IPS-15b (cell line): ENCODE data around the gene MAGEB17.
"Not testable (repeated sequence)": the region's sequence is repeated elsewhere in the genome, so short reads cannot be mapped to it uniquely, and the experiment has no call there.

Experiments
- H3K27me3 ChIP-seq: one replicate; pipeline ENCODE4 v1.6.1; 2013; ENCODE audit warnings: low read length; ENCODE audit not compliant: control insufficient read depth, insufficient read depth
- H3K36me3 ChIP-seq: one replicate; pipeline ENCODE4 v1.6.1; 2013; ENCODE audit warnings: low read length; ENCODE audit not compliant: control insufficient read depth, insufficient read depth
- H3K4me1 ChIP-seq: one replicate; pipeline ENCODE4 v1.6.1; 2013; ENCODE audit warnings: mild to moderate bottlenecking, low read length; ENCODE audit not compliant: control insufficient read depth, insufficient read depth
- H3K4me3 ChIP-seq: one replicate; pipeline ENCODE4 v1.5.1; 2013; ENCODE audit warnings: low read depth, low read length
- H3K9ac ChIP-seq: one replicate; pipeline ENCODE4 v1.6.1; 2013; ENCODE audit warnings: low read depth, mild to moderate bottlenecking, low read length
- H3K9me3 ChIP-seq: one replicate; pipeline ENCODE4 v1.6.1; 2013; ENCODE audit warnings: mild to moderate bottlenecking, low read length; ENCODE audit not compliant: control insufficient read depth, insufficient read depth

The MAGEB17 gene

DNA sequence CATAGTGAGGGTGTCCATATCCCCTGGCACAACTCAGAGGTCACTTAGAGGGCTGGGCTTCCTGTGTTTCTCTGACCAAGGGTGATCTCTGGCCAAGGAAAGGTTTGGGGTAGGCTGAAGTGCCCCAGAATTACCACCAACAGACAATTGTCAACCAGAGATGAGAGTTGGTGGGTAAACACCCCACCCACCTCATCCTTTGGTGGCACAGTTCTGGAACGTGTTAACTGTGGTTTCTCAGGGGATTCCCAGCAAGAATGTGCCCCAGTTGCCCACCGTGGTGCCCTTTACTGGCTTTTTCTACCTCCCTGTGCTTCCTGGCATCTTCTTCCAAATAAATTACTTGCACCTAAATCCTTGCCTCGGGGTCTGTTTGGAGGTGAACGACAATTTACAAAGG, 26.8 kb upstream of the MAGEB17 start:
- no peaks in the 10 kb centered on the region for H3K27me3 ChIP-seq
- H3K9me3 ChIP-seq, result no peaks in the 10 kb centered on the region
- no peak overlapping the region for H3K9ac ChIP-seq
- H3K4me1 ChIP-seq, result no peaks in the 10 kb centered on the region
- H3K36me3 ChIP-seq, result no peaks in the 10 kb centered on the region
- H3K4me3 ChIP-seq, result no peak overlapping the region

GRCh38 chrX:16140983-16141382, 26.3 kb upstream of the MAGEB17 start:
- Histone ChIP-seq H3K4me3 (no peak overlapping the region), H3K9me3 (no peaks in the 10 kb centered on the region), H3K9ac (no peak overlapping the region), H3K36me3 (no peaks in the 10 kb centered on the region), H3K4me1 (no peaks in the 10 kb centered on the region), H3K27me3 (no peaks in the 10 kb centered on the region)

DNA sequence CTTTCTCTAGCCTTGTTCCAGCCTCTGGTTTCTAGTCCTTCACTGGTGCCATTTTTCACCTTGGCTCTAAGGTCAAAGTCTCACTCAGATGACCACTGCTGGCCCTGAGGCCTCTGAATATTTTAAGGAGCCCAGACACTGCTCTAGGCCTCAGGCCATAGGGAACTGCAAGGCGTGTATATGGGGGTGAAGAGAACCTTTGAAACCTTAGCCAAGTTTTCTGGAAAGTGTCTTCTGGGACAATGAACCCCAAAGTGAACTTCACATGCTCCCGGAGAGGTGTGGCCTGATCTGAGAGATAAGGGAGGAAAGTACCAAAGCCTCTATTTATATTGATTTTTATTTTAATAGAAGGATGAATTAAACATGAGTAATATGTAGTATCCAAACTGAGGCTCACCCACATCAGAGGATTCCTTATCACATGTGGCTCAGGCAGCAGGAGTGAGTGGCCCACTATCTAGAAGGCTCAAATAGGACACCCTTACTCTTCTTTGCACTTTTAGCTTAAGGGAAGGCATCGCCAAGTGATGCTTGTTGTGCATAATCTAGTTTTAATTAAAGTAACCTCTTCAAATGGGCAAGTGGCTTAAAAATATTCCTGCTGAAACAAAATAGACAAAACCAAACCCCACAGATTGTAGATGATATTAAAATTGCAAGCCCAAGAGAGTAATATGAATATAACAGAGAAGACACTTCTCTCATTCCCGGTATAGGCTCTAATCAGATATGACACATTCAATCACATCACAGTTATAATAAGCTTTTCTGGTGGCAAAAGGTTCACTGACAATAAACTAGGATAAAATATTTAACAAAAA, 25.6 kb upstream of the MAGEB17 start:
- Histone ChIP-seq H3K27me3 (no peaks in the 10 kb centered on the region), H3K9ac (no peak overlapping the region), H3K4me3 (no peak overlapping the region), H3K4me1 (no peaks in the 10 kb centered on the region), H3K9me3 (no peaks in the 10 kb centered on the region), H3K36me3 (no peaks in the 10 kb centered on the region)

DNA sequence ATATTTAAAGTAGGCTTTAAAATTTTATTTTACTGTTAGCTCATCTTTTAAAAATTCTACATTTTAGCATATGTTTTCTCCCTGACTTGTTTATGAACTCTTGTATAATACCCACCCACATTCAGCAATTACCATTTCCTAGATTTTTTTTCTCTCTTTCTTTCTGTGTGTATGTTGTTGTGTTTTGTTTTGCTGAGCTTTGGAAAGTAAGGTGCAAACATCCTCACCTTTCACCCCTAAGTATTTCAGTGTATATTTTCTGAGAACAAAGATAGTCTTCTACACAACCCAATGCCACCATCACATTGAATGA, 25.1 kb upstream of the MAGEB17 start:
- no peaks in the 10 kb centered on the region for H3K27me3 ChIP-seq
- no peaks in the 10 kb centered on the region for H3K9me3 ChIP-seq
- H3K4me3 ChIP-seq, result no peak overlapping the region
- no peak overlapping the region for H3K9ac ChIP-seq
- no peaks in the 10 kb centered on the region for H3K36me3 ChIP-seq
- H3K4me1 ChIP-seq, result no peaks in the 10 kb centered on the region

- no peaks in the 10 kb centered on the region for H3K4me1 ChIP-seq
- H3K9ac ChIP-seq, result no peak overlapping the region
- no peaks in the 10 kb centered on the region for H3K9me3 ChIP-seq
- no peak overlapping the region for H3K4me3 ChIP-seq
- no peaks in the 10 kb centered on the region for H3K27me3 ChIP-seq
- peaks cover 4% of the 10 kb centered on the region for H3K36me3 ChIP-seq
Measured at GRCh38 chrX:16143968-16144367, 23.3 kb upstream of the MAGEB17 start.

- peaks cover 8% of the 10 kb centered on the region for H3K36me3 ChIP-seq
- no peak overlapping the region for H3K4me3 ChIP-seq
- H3K4me1 ChIP-seq, result no peaks in the 10 kb centered on the region
- no peaks in the 10 kb centered on the region for H3K27me3 ChIP-seq
- no peaks in the 10 kb centered on the region for H3K9me3 ChIP-seq
- H3K9ac ChIP-seq, result no peak overlapping the region
Measured at GRCh38 chrX:16144420-16144819, 22.9 kb upstream of the MAGEB17 start.

DNA sequence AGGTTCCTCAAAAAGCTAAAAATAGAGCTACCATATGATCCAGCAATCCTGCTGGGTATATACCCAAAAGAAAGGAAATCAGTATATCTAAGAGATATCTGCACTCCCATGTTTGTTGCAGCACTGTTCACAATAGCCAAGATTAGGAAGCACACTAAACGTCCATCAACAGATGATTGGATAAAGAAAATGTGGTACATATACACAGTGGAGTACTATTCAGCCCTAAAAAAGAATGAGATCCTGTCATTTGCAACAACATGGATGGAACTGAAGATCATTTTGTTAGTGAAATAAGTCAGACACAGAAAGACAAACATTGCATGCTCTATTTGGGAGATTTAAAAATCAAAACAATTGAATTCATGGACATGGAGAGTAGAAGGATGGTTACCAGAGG, 22.2 kb upstream of the MAGEB17 start:
- H3K36me3 ChIP-seq, H3K4me1 ChIP-seq: not testable (repeated sequence)

GRCh38 chrX:16145656-16146055, 21.6 kb upstream of the MAGEB17 start:
- no peaks in the 10 kb centered on the region for H3K4me1 ChIP-seq
- no peaks in the 10 kb centered on the region for H3K27me3 ChIP-seq
- no peak overlapping the region for H3K4me3 ChIP-seq
- peaks cover 15% of the 10 kb centered on the region for H3K36me3 ChIP-seq
- H3K9ac ChIP-seq, result no peak overlapping the region
- no peaks in the 10 kb centered on the region for H3K9me3 ChIP-seq

More for the DNA sequence above, 22.2 kb upstream of the MAGEB17 start:
- not testable (repeated sequence) for H3K27me3 ChIP-seq, H3K9ac ChIP-seq, H3K4me3 ChIP-seq, H3K9me3 ChIP-seq

DNA sequence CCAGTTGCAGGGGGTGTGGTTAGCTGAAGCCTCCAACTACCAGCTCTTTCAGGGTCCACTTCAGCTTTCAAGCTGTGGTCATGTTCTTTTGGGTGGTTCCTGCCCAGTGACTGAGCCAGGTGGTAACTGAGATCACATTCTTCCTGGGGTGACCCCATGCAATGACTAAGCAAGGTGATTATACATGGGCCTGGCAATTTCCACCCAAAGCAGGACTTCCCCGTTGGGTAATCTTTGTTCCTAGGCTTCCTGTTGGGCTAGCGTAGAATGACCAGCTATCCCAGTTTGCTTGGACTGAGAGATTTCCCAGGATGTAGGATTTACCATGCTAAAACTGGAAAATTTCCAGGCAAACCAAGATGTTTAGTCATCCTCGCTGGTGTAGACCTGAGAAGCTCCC, 18.4 kb upstream of the MAGEB17 start:
- no peaks in the 10 kb centered on the region for H3K9me3 ChIP-seq
- no peaks in the 10 kb centered on the region for H3K27me3 ChIP-seq
- no peaks in the 10 kb centered on the region for H3K4me1 ChIP-seq
- no peak overlapping the region for H3K4me3 ChIP-seq
- no peak overlapping the region for H3K9ac ChIP-seq
- peaks cover 30% of the 10 kb centered on the region for H3K36me3 ChIP-seq

GRCh38 chrX:16155581-16156096, 11.6 kb upstream of the MAGEB17 start:
- Histone ChIP-seq H3K27me3 (no peaks in the 10 kb centered on the region), H3K9me3 (no peaks in the 10 kb centered on the region), H3K4me1 (no peaks in the 10 kb centered on the region), H3K4me3 (no peak overlapping the region), H3K36me3 (peaks cover 72% of the 10 kb centered on the region), H3K9ac (no peak overlapping the region)

- no peaks in the 10 kb centered on the region for H3K27me3 ChIP-seq
Measured at GRCh38 chrX:16156692-16157331, 10.5 kb upstream of the MAGEB17 start.

GRCh38 chrX:16160729-16161128, 6.6 kb upstream of the MAGEB17 start:
- H3K36me3 ChIP-seq, result peaks cover 63% of the 10 kb centered on the region
- peaks cover 4% of the 10 kb centered on the region for H3K4me1 ChIP-seq
- H3K9me3 ChIP-seq, result no peaks in the 10 kb centered on the region
- H3K27me3 ChIP-seq, result no peaks in the 10 kb centered on the region
- H3K4me3 ChIP-seq, result no peak overlapping the region
- H3K9ac ChIP-seq, result no peak overlapping the region

More at GRCh38 chrX:16156692-16157331, 10.5 kb upstream of the MAGEB17 start:
- peaks cover 82% of the 10 kb centered on the region for H3K36me3 ChIP-seq
- no peaks in the 10 kb centered on the region for H3K9me3 ChIP-seq
- H3K4me1 ChIP-seq, result no peaks in the 10 kb centered on the region
- H3K4me3 ChIP-seq, result no peak overlapping the region
- no peak overlapping the region for H3K9ac ChIP-seq
